ENCODE data around the gene S100A5. TPM values are rescaled to one million over a fixed set of nuclear protein-coding genes. Genes with fewer than 3 reads are reported as not detected.
"Not testable (repeated sequence)": the region's sequence is repeated elsewhere in the genome, so short reads cannot be mapped to it uniquely, and the experiment has no call there.

S100A5 gene
- not detected for total RNA-seq
- long read RNA-seq: 0 reads

DNA sequence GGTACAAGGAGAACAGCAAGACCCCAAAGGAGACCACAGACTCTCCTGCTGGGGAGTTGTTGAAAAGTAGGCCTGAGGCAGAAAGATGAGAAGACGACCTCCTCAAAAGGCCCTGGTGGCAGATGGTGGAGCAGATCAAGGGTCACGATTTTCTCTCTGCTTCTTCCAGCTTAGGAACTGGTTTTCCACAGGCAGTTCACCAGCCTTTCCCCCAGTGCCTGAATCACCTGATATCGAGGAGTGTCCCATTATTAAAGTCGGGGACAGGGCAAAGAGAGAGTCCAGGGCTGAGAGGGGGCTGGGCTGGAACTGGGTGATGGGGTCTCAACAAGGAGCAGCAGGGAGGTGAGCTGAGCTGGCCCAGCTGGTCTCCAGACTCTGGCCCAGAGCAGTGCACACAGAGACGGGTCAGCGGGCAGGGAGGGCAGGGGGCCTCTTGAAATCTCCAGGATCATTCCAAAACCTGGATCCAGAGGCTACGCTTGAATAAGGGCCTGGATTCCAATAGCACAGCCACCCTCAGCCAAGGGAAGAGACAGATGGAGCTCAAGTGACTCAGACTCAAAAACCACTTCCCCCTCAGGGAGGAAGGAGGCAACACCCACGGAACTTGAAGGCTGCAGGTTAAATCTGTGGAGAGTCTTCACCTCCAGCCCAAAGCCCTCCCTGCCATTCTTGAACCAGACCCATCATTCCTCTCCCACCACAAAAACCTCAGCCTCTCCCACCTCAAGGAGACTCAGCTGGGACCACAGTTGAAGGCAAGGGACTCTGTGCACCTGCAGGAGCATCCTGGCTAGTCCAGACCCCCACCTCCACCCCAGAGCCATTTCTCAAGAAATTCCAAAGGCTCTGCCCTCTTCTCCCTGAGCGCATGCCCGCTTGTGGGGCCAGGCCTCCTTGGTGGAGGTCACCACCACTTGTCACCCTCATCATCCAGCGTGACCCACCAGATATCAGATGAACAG lies at the start of gene S100A5:
Gene S100A5, minus strand, starts transcription at position 541 of the 968 bp plus-strand sequence. CDS start 743 bp downstream, outside the sequence.
- ATAC-seq: no peak
- intact Hi-C loops (cut with DNase I): no loop called here
- no peak for DNase-seq (ENCODE audit: missing footprints)

DNA sequence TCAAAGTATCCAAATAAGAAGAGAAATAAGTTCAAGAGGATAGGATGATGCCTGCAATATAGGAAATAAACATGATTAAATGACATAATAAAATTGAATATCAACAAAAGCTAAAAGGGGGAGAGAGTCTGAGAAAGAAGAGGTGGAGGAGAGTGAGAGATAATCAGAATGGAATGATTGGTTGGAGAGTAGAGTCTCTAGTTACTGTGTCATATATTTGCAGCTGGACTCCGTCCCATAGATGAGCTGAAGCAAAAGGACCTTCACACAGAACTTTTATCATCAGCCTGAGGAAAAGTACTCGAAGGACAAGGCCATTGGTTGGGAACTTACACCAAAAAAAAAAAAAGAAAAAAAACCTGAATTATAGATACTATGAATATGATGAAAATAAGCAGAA lies 47.7 kb upstream of the S100A5 start:
- DNase-seq (ENCODE audit: missing footprints): no peak
- no peak for ATAC-seq
- intact Hi-C loops (cut with DNase I): no loop called here

DNA sequence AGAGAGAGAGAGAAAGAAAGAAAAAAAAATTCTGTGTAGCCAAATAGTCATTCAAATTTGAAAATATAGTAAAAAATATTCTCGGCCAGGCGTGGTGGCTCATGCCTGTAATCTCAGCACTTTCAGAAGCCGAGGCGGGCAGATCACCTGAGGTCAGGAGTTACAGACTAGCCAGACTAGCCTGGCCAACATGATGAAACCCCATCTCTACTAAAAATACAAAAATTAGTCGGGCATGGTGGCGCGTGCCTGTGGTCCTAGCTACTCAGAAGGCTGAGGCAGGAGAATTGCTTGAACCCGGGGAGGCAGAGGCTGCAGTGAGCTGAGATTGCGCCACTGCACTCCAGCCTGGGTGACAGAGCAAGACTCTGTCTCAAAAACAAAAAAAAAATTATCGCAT lies 47.3 kb upstream of the S100A5 start:
- intact Hi-C loops (cut with DNase I); DNase-seq (ENCODE audit: missing footprints); ATAC-seq: not testable (repeated sequence)

- ATAC-seq (peak; percentile 26), DNase-seq (ENCODE audit: missing footprints) (no peak)
- intact Hi-C loops (cut with DNase I): no loop called here
Measured at GRCh38 chr1:153587314-153587713, 46.6 kb upstream of the S100A5 start.

DNA sequence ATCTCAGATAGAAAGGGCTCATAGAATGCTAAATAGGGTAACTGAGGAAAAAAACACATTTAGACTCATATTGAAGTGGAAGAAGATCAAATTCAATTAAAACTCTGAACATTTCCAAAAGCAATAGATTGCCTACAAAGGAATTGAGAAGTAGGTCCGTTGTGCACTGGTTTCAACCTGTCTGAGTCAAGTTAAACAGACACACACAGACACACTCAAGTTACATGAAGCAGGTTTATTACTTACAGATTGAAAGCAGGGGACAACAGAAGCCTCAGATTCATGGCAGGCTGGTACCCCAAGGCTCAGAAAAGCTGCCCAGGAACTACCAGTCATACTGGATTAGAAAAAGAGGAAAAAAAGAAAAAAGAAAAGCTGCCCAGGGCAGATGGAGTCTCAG lies 45.6 kb upstream of the S100A5 start:
- DNase-seq (ENCODE audit: missing footprints) (no peak), ATAC-seq (no peak)
- intact Hi-C loops (cut with DNase I): no loop called here

DNA sequence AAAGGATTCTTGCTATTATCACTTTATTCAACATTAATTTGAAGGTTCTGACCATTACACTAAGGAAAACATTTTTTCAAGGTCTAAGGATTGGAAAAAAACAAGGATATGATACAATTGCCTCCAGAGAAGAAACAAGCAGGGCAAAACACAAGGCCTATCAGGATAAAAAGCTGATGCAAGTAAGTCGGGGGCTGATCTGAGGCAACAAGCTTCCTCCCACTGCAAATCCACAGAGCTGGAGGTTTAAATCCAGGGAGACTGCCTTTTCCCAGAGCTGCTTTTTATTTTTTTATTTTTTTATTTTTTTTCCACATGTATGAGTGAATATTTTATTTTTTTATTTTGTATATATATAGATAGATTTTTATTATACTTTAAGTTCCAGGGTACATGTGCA lies 44.3 kb upstream of the S100A5 start:
- ATAC-seq: no peak
- no peak for DNase-seq (ENCODE audit: missing footprints)
- intact Hi-C loops (cut with DNase I): no loop called here

DNA sequence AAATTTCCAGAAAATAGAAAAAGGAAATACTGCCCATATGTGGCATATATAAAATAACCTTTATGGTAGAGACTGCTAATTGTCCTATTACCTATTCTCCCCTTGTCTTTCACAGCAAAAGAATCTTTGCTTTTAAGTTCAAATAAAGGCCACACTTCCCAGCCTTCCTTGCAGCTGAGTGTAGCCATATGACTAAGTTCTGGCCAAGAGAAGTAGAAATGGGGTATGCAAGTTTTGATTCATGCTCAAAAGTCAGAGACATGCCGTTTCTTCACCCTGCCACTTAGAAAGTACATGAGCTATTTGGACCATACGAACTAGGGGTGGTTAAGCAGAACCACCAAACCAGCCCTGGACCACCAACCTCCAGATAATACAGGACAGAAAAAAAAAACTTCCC lies 43.2 kb upstream of the S100A5 start:
- no peak for DNase-seq (ENCODE audit: missing footprints)
- intact Hi-C loops (cut with DNase I): no loop called here
- no peak for ATAC-seq

DNA sequence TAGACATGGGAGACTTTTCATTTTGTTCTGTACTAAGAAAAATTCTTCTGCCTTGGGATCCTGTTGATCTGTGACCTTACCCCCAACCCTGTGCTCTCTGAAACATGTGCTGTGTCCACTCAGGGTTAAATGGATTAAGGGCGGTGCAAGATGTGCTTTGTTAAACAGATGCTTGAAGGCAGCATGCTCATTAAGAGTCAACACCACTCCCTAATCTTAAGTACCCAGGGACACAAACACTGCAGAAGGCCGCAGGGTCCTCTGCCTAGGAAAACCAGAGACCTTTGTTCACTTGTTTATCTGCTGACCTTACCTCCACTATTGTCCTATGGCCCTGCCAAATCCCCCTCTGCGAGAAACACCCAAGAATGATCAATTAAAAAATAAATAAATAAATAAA lies 42.8 kb upstream of the S100A5 start:
- DNase-seq (ENCODE audit: missing footprints); ATAC-seq; intact Hi-C loops (cut with DNase I): not testable (repeated sequence)

- ATAC-seq; DNase-seq (ENCODE audit: missing footprints); intact Hi-C loops (cut with DNase I): not testable (repeated sequence)
Measured at GRCh38 chr1:153582836-153583235, 42.1 kb upstream of the S100A5 start.

DNA sequence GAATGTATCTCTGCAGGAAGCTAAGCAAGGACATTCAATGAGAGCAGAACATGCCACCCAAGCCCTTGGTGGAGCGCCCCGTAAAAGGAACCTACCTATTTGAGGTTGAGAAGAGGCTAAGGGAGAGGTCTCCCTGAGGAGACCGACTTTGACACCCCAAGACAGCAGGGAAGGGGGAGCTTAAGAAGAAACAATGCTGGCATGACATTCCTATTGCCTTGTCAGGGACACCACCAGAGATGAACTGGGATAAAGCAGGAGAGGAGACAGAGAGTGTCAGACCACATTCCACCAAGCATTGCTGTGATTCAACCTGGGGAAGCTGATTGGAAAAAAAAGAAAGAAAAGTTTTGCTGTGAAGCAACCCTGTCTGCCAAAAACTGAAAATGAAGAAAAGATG lies 38.2 kb upstream of the S100A5 start:
- ATAC-seq: no peak
- intact Hi-C loops (cut with DNase I): loop anchor here (10.0 kb wide), 1 partner anchor 176 kb away; no protein-coding TSS in a partner anchor
- no peak for DNase-seq (ENCODE audit: missing footprints)

- ATAC-seq: no peak
Measured at GRCh38 chr1:153578490-153578889, 37.8 kb upstream of the S100A5 start.

DNA sequence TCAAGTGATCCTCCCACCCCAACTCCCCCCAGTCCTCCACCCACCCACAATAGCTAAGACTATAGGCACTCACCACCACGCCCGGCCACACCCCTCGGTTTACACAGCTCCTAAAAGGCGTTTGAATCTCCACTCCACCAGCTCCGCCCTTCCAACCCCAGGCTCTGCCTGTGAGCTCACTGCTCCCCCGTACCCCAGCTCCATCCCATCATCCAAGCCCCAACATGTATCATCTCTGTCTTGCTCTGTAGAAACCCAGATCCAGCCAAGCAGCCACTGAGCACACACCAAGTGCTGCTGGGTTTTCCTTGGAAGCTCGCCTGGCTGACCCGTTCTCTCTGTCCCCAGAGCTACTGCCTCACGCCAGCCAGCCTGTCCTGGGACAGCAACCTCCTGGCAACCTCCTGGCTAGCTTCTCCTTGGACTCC lies 36.9 kb upstream of the S100A5 start:
- intact Hi-C loops (cut with DNase I): loop anchor here (10.0 kb wide), 1 partner anchor 177 kb away; no protein-coding TSS in a partner anchor
- DNase-seq (ENCODE audit: missing footprints) (no peak), ATAC-seq (peak; percentile 69)

More at GRCh38 chr1:153578490-153578889, 37.8 kb upstream of the S100A5 start:
- no peak for DNase-seq (ENCODE audit: missing footprints)
- intact Hi-C loops (cut with DNase I): loop anchor here (10.0 kb wide), 1 partner anchor 176 kb away; no protein-coding TSS in a partner anchor

DNA sequence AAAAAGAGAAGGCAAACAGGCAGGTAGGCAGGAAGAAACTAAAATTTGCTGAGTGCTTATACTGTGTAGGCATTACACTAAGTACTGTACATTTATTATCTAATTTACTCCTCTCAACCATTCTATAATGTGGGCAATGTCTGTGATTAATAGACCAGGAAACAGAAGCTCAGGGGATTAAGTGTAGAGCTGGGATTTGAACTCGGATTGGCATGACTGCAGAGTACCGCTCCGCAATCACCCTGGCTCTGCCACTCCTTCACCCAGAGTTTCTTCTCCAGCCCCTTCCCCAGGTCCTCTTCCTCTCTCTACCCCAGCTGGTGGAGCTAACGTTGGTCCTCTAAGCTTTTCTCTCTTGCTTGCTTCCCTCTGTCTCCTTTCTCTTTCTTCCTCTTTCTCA lies 36.4 kb upstream of the S100A5 start:
- DNase-seq (ENCODE audit: missing footprints) (no peak), ATAC-seq (no peak)
- intact Hi-C loops (cut with DNase I): loop anchor here (10.0 kb wide), 1 partner anchor 178 kb away; no protein-coding TSS in a partner anchor

DNA sequence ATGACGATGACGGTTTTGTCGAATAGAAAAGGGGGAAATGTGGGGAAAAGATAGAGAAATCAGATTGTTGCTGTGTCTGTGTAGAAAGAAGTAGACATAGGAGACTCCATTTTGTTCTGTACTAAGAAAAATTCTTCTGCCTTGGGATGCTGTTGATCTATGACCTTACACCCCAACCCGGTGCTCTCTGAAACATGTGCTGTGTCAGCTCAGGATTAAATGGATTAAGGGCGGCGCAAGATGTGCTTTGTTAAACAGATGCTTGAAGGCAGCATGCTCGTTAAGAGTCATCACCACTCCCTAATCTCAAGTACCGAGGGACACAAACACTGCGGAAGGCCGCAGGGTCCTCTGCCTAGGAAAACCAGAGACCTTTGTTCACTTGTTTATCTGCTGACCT lies 34.8 kb upstream of the S100A5 start:
- not testable (repeated sequence) for ATAC-seq; DNase-seq (ENCODE audit: missing footprints)
- intact Hi-C loops (cut with DNase I): loop anchor here (10.0 kb wide), 1 partner anchor 179 kb away; no protein-coding TSS in a partner anchor

- not testable (repeated sequence) for DNase-seq (ENCODE audit: missing footprints); ATAC-seq
- intact Hi-C loops (cut with DNase I): loop anchor here (10.0 kb wide), 1 partner anchor 180 kb away; no protein-coding TSS in a partner anchor
Measured at GRCh38 chr1:153575081-153575491, 34.4 kb upstream of the S100A5 start.

- ATAC-seq (no peak), DNase-seq (ENCODE audit: missing footprints) (no peak)
- intact Hi-C loops (cut with DNase I): loop anchor here (5.0 to 10.0 kb wide), 4 partner anchors 39 to 181 kb away; partner anchors contain the start of genes ILF2, S100A16 and SNAPIN
Measured at GRCh38 chr1:153573351-153573750, 32.6 kb upstream of the S100A5 start.

GRCh38 chr1:153572569-153573015 lies 31.9 kb upstream of the S100A5 start:
- intact Hi-C loops (cut with DNase I): loop anchor here (5.0 to 10.0 kb wide), 4 partner anchors 40 to 182 kb away; partner anchors contain the start of genes ILF2, S100A16 and SNAPIN
- peak; percentile 88 for DNase-seq (ENCODE audit: missing footprints)
- ATAC-seq: peak; percentile 91

DNA sequence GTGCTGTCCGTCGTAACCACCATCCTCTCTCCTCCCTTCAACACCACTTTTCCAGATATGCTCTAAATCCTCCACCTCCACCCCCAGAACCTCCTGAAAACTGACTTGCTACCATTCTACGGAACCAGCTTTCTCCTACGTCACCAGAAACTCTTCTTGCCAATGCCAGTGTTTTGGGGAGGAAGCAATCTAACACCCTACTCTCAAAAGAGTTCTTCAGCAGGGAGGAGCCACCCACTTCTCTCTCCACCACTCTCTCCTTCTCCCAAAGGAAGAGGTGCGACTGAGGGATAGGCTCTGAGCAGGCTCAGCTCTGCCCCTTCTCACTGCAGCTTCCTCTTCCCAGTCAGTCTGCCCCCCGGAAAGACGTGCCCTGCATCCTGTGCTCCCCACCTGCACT lies 31.0 kb upstream of the S100A5 start:
- intact Hi-C loops (cut with DNase I): loop anchor here (5.0 to 10.0 kb wide), 4 partner anchors 41 to 183 kb away; partner anchors contain the start of genes ILF2, S100A16 and SNAPIN
- DNase-seq (ENCODE audit: missing footprints) (no peak), ATAC-seq (no peak)

DNA sequence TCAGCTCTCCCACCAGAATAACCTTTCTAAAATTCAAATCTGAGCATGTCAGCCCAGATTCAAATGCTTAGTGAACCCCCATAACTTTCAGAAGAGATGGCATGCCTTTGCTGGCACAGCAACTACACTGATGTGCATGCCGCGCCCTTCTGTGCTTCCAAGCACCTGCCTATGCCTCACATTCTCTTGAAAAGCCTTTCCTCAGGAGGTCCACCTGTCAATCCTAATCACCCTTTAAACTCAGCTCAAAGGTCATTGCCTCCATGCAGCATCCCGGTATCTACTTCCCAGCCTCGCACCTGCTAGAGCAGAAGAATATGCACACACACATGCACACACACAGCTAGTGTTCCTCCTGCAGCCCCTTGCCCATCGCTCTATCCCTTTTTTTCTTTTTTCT lies 30.1 kb upstream of the S100A5 start:
- intact Hi-C loops (cut with DNase I): loop anchor here (5.0 to 10.0 kb wide), 4 partner anchors 41 to 184 kb away; partner anchors contain the start of genes ILF2, S100A16 and SNAPIN
- DNase-seq (ENCODE audit: missing footprints) (no peak), ATAC-seq (no peak)
